Activated naive CD4-positive, alpha-beta T cell treated with anti-CD3 and anti-CD28 coated beads, Interleukin-2, amount 10 ng/mL, durations not matched to agents 7 days and 5 days (primary cell): ENCODE results near the gene ZNF804A.

Experiments used
- CTCF ChIA-PET: fragments of 350-600 bp; sonication (Branson Sonifier 250); formaldehyde crosslinking; loops from one replicate; lab custom pipeline; 2021; ENCODE audit warnings: antibody characterized with exemption; lab: Charles Lee
- DNase-seq: peaks from one replicate; pipeline ENCODE4 v3.0.0-alpha.2; 2020
- H3K27ac Mint-ChIP-seq: one replicate; pipeline ENCODE4 v1.8.0; 2021; ENCODE audit warnings: mild to moderate bottlenecking, moderate library complexity, mixed read lengths
- H3K27me3 Mint-ChIP-seq: one replicate; pipeline ENCODE4 v1.8.0; 2021; ENCODE audit warnings: mild to moderate bottlenecking, mixed read lengths
- H3K36me3 Mint-ChIP-seq: one replicate; pipeline ENCODE4 v1.8.0; 2021; ENCODE audit warnings: mixed read lengths
- H3K4me1 Mint-ChIP-seq: one replicate; pipeline ENCODE4 v1.8.0; 2021; ENCODE audit warnings: mixed read lengths
- H3K4me3 Mint-ChIP-seq: one replicate; pipeline ENCODE4 v1.8.0; 2021; ENCODE audit warnings: mild to moderate bottlenecking, moderate library complexity, mixed read lengths
- H3K9me3 Mint-ChIP-seq: one replicate; pipeline ENCODE4 v1.8.0; 2021; ENCODE audit warnings: mixed read lengths

Gene ZNF804A

GRCh38 chr2:184927040-184927439 is 328.7 kb downstream of the ZNF804A start:
- H3K4me1 Mint-ChIP-seq, result no peaks in the 10 kb centered on the region
- no peak overlapping the region for H3K4me3 Mint-ChIP-seq
- H3K27ac Mint-ChIP-seq, result no peak overlapping the region
- H3K36me3 Mint-ChIP-seq, result no peaks in the 10 kb centered on the region
- no peak for DNase-seq
- CTCF ChIA-PET, result no interaction called here
- H3K27me3 Mint-ChIP-seq, result no peaks in the 10 kb centered on the region
- peaks cover 12% of the 10 kb centered on the region for H3K9me3 Mint-ChIP-seq

GRCh38 chr2:184936761-184937160 is 338.4 kb downstream of the ZNF804A start:
- Mint-ChIP-seq H3K9me3 (peaks cover 6% of the 10 kb centered on the region), H3K4me1 (no peaks in the 10 kb centered on the region), H3K27ac (no peak overlapping the region), H3K36me3 (no peaks in the 10 kb centered on the region), H3K4me3 (no peak overlapping the region), H3K27me3 (no peaks in the 10 kb centered on the region)
- DNase-seq, result no peak
- CTCF ChIA-PET, result no interaction called here

- DNase-seq, result no peak
- Mint-ChIP-seq H3K27ac (no peak overlapping the region), H3K36me3 (no peaks in the 10 kb centered on the region), H3K9me3 (peaks cover 6% of the 10 kb centered on the region), H3K4me3 (no peak overlapping the region), H3K27me3 (no peaks in the 10 kb centered on the region), H3K4me1 (no peaks in the 10 kb centered on the region)
- CTCF ChIA-PET, result no interaction called here
Measured at GRCh38 chr2:184938221-184938985, 340.1 kb downstream of the ZNF804A start.

DNA sequence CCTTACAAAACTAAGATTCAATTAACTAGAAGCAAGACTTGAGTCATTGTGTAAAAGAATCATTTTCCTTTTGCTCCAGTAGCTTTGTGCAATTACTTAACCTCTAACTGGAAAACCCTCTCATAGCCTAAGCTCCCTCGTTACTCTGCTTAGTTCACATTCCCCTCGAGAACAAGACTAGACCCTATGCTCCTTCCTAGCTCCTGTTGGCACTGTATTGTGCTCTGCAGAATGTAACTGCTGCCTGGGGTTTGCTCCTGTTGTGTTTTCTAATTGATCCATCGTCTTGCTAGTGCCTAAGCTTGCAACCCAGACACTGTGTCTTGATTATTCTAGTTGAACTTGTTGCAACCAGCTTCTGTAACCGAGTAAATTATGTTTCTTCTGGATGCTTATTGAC is 347.0 kb downstream of the ZNF804A start:
- DNase-seq, result no peak
- no peaks in the 10 kb centered on the region for H3K36me3 Mint-ChIP-seq
- no peaks in the 10 kb centered on the region for H3K27me3 Mint-ChIP-seq
- no peak overlapping the region for H3K4me3 Mint-ChIP-seq
- no peak overlapping the region for H3K27ac Mint-ChIP-seq
- CTCF ChIA-PET, result no interaction called here
- peaks cover 3% of the 10 kb centered on the region for H3K9me3 Mint-ChIP-seq
- no peaks in the 10 kb centered on the region for H3K4me1 Mint-ChIP-seq

DNA sequence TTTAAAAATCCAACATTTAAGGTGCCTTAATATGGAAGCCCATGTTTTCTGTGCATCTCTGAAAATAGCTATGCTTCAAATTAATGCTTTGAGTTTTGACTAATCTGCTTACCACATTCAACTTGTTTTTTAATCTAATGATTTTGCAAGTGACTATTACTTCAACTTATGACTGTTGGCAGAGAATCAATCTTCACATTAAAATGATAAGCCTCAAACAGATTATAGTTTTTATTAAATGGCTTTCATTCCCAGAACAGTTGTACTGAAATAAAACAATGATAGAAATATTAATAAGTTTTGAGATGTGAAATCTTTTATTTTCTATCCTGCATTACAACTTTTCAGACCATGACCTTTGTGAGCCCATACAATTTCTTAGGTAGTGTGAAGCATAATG is 347.5 kb downstream of the ZNF804A start:
- H3K27me3 Mint-ChIP-seq, result no peaks in the 10 kb centered on the region
- peaks cover 3% of the 10 kb centered on the region for H3K9me3 Mint-ChIP-seq
- DNase-seq, result no peak
- H3K4me3 Mint-ChIP-seq, result no peak overlapping the region
- H3K27ac Mint-ChIP-seq, result no peak overlapping the region
- no peaks in the 10 kb centered on the region for H3K4me1 Mint-ChIP-seq
- H3K36me3 Mint-ChIP-seq, result no peaks in the 10 kb centered on the region
- CTCF ChIA-PET, result no interaction called here

GRCh38 chr2:184956856-184957255 is 358.5 kb downstream of the ZNF804A start:
- no peak overlapping the region for H3K27ac Mint-ChIP-seq
- CTCF ChIA-PET, result no interaction called here
- H3K4me1 Mint-ChIP-seq, result no peaks in the 10 kb centered on the region

GRCh38 chr2:184971546-184972068 is 373.3 kb downstream of the ZNF804A start:
- no peak overlapping the region for H3K27ac Mint-ChIP-seq

More at GRCh38 chr2:184956856-184957255, 358.5 kb downstream of the ZNF804A start:
- no peaks in the 10 kb centered on the region for H3K9me3 Mint-ChIP-seq
- DNase-seq, result no peak
- H3K4me3 Mint-ChIP-seq, result no peak overlapping the region
- H3K27me3 Mint-ChIP-seq, result no peaks in the 10 kb centered on the region
- H3K36me3 Mint-ChIP-seq, result no peaks in the 10 kb centered on the region

More at GRCh38 chr2:184971546-184972068, 373.3 kb downstream of the ZNF804A start:
- H3K9me3 Mint-ChIP-seq, result peaks cover 6% of the 10 kb centered on the region
- no peak overlapping the region for H3K4me3 Mint-ChIP-seq
- CTCF ChIA-PET, result no interaction called here
- no peaks in the 10 kb centered on the region for H3K4me1 Mint-ChIP-seq
- no peaks in the 10 kb centered on the region for H3K36me3 Mint-ChIP-seq
- no peak for DNase-seq
- no peaks in the 10 kb centered on the region for H3K27me3 Mint-ChIP-seq
